ENCODE data around the gene REC8. TPM values are rescaled to one million over a fixed set of nuclear protein-coding genes. Genes with fewer than 3 reads are reported as not detected.
A peak's percentile ranks its signal among the peaks of the same experiment; 100 is the strongest.

Gene REC8
- total and polyA plus RNA-seq, 2 of the 13 experiments (the other 11 are each of a cell fraction or from before 2014, with no cell fraction given), result 3.4 to 14.7 TPM

GRCh38 chr14:24139272-24139934 is 32.5 kb upstream of the REC8 start (continued):
- TF ChIP-seq ZNF362 (CRISPR knock-in tag; IDR thresholded peaks at IDR 0.05; ENCODE audit: borderline replicate concordance) (no peak), SALL1 (CRISPR knock-in tag; IDR thresholded peaks at IDR 0.05) (no peak; the same call in 1 of the 2 replicates), ZNF556 (CRISPR knock-in tag; IDR thresholded peaks at IDR 0.05; ENCODE audit: borderline replicate concordance) (0 out of 2 replicates have a peak, but pooled peaks have one; percentile 25), BHLHE40 (IDR thresholded peaks at IDR 0.05; ENCODE audit: low read length) (no peak; the same call in 1 of the 2 replicates), HNF1A (IDR thresholded peaks at IDR 0.05; ENCODE audit: low read depth) (no peak), HNF1A (CRISPR knock-in tag; IDR thresholded peaks at IDR 0.05; ENCODE audit: borderline replicate concordance) (0 out of 2 replicates have a peak, but pooled peaks have one; percentile 32), ZNF230 (CRISPR knock-in tag; IDR thresholded peaks at IDR 0.05) (0 out of 2 replicates have a peak, but pooled peaks have one; percentile 57), NFKB2 (CRISPR knock-in tag; IDR thresholded peaks at IDR 0.05; ENCODE audit: borderline replicate concordance) (peak; percentile 38; the same call in 1 of the 2 replicates), ZBTB33 (CRISPR knock-in tag; IDR thresholded peaks at IDR 0.05) (peak; percentile 9; the same call in 1 of the 2 replicates), PHF8 (CRISPR knock-in tag; IDR thresholded peaks at IDR 0.05) (0 out of 2 replicates have a peak, but pooled peaks have one; percentile 50), NBN (conservative IDR thresholded peaks at IDR 0.05) (no peak), LBX2 (CRISPR knock-in tag; IDR thresholded peaks at IDR 0.05; ENCODE audit: borderline replicate concordance) (0 out of 2 replicates have a peak, but pooled peaks have one; percentile 11), ZC3H4 (CRISPR knock-in tag; IDR thresholded peaks at IDR 0.05; ENCODE audit: borderline replicate concordance) (peak; percentile 37; the same call in 1 of the 2 replicates), ZNF101 (CRISPR knock-in tag; IDR thresholded peaks at IDR 0.05; ENCODE audit: borderline replicate concordance, low read depth) (no peak; the same call in 1 of the 2 replicates), TSC22D2 (CRISPR knock-in tag; IDR thresholded peaks at IDR 0.05; ENCODE audit: borderline replicate concordance) (no peak), ZNF687 (CRISPR knock-in tag; IDR thresholded peaks at IDR 0.05) (peak; percentile 74)

Data from HepG2 (cell line).